Skeletal muscle satellite cell (primary cell): ENCODE data around the gene MAP2K1.
"Not testable (repeated sequence)": the region's sequence is repeated elsewhere in the genome, so short reads cannot be mapped to it uniquely, and the experiment has no call there.

Source experiments
- H3K27me3 ChIP-seq: 2 replicates; pipeline ENCODE4 v1.7.0; 2013; ENCODE audit warnings: low read length; ENCODE audit not compliant: control insufficient read depth, insufficient read depth
- H3K36me3 ChIP-seq: 2 replicates; pipeline ENCODE4 v1.7.0; 2013; ENCODE audit warnings: mild to moderate bottlenecking, control low read depth, low read length; ENCODE audit not compliant: insufficient read depth
- H3K4me1 ChIP-seq: 2 replicates; pipeline ENCODE4 v1.7.0; 2013; ENCODE audit warnings: low read length; ENCODE audit not compliant: control insufficient read depth, insufficient read depth
- H3K4me2 ChIP-seq: 2 replicates; pipeline ENCODE4 v1.7.0; 2013; ENCODE audit warnings: mild to moderate bottlenecking, low read length
- H3K4me3 ChIP-seq: 2 replicates; pipeline ENCODE4 v1.7.0; 2013; ENCODE audit warnings: low read length
- H3K9ac ChIP-seq: 2 replicates; pipeline ENCODE4 v1.7.0; 2013; ENCODE audit warnings: mild to moderate bottlenecking, low read depth, low read length, moderate library complexity
- H3K9me3 ChIP-seq: replicated peaks from 2 replicates; pipeline ENCODE4 v1.7.0; 2013; ENCODE audit warnings: mild to moderate bottlenecking, control low read depth, low read length

MAP2K1 gene

GRCh38 chr15:66462627-66463026, 75.9 kb downstream of the MAP2K1 start:
- Histone ChIP-seq H3K27me3 (no peaks in the 10 kb centered on the region), H3K4me3 (no peak overlapping the region), H3K36me3 (no peaks in the 10 kb centered on the region), H3K4me1 (peaks cover 13% of the 10 kb centered on the region), H3K4me2 (no peak overlapping the region), H3K9ac (no peak overlapping the region), H3K9me3 (no peaks in the 10 kb centered on the region)

- H3K9ac ChIP-seq, H3K9me3 ChIP-seq, H3K4me2 ChIP-seq, H3K36me3 ChIP-seq, H3K4me3 ChIP-seq, H3K27me3 ChIP-seq, H3K4me1 ChIP-seq: not testable (repeated sequence)
These were observed 78.6 kb downstream of the MAP2K1 start for GRCh38 chr15:66465294-66465693.

GRCh38 chr15:66467162-66468040, 80.7 kb downstream of the MAP2K1 start:
- H3K4me1 ChIP-seq, H3K9me3 ChIP-seq, H3K9ac ChIP-seq, H3K4me3 ChIP-seq, H3K4me2 ChIP-seq, H3K27me3 ChIP-seq: not testable (repeated sequence)
- peaks cover 10% of the 10 kb centered on the region for H3K36me3 ChIP-seq

DNA sequence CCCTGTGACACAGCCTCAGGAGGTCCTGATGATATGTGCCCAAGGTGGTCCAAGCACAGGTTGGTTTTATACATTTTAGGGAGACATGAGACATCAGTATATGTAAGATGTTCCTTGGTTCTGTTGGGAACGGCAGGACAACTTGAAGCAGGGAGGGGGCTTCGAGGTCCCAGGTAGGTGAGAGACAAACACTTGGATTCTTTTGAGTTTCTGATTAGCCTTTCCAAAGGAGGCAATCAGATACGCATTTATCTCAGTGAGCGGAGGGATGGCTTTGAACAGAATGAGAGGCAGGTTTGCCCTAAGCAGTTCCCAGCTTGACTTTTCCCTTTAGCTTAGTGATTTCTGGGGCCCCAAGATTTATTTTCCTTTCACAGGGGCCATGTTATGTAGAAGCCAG, 84.1 kb downstream of the MAP2K1 start:
- peaks cover 14% of the 10 kb centered on the region for H3K36me3 ChIP-seq
- not testable (repeated sequence) for H3K27me3 ChIP-seq, H3K9me3 ChIP-seq, H3K4me3 ChIP-seq, H3K9ac ChIP-seq, H3K4me2 ChIP-seq
- peaks cover 12% of the 10 kb centered on the region for H3K4me1 ChIP-seq

DNA sequence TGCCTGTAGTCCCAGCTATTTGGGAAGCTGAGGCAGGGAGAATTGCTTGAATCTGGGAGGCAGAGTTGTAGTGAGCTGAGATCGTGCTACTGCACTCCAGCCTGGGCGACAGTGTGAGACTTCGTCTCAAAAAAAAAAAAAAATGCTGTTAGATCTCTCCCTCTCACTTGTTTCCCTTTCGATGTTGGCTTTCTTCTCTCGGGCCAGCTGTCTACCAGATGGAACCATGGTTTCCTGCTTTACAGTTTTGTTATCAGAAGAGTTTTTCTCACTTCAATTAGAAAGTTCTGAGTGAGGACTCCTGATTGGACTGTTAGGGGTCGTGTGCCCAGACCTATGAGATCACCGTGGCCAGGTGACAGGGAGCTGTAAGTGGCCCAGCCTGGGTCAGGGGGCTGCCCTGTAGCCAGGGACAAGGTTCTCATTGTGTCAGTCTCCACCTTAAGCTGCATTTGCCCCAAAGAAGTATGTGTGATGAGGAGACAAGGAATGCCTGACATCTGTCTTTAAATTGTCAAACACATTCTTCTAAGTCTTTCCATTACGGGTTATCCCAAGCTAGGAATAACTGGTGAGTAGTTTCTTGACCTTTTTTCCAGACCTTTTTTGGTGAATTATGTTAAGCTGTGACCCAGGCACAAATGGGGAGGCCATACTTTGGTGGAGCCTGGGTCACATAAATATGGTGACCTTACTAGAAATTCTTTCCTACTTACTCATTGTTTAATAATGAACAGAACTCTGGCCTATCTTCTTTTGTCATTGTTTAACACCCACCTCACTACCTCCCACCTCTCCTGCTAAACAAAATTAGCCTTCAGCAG, 85.7 kb downstream of the MAP2K1 start:
- Histone ChIP-seq H3K9ac (no peak overlapping the region), H3K4me2 (no peak overlapping the region), H3K36me3 (peaks cover 14% of the 10 kb centered on the region), H3K9me3 (no peaks in the 10 kb centered on the region), H3K4me3 (no peak overlapping the region), H3K27me3 (no peaks in the 10 kb centered on the region), H3K4me1 (peaks cover 12% of the 10 kb centered on the region)

- no peak overlapping the region for H3K4me3 ChIP-seq
- H3K27me3 ChIP-seq, result no peaks in the 10 kb centered on the region
- H3K4me2 ChIP-seq, result no peak overlapping the region
- H3K36me3 ChIP-seq, result peaks cover 14% of the 10 kb centered on the region
- no peaks in the 10 kb centered on the region for H3K9me3 ChIP-seq
- H3K4me1 ChIP-seq, result peaks cover 12% of the 10 kb centered on the region
- H3K9ac ChIP-seq, result no peak overlapping the region
These were observed 87.4 kb downstream of the MAP2K1 start for GRCh38 chr15:66474135-66474534.

GRCh38 chr15:66474963-66475362, 88.3 kb downstream of the MAP2K1 start:
- Histone ChIP-seq H3K27me3 (no peaks in the 10 kb centered on the region), H3K9ac (no peak overlapping the region), H3K4me1 (peaks cover 12% of the 10 kb centered on the region), H3K36me3 (peaks cover 11% of the 10 kb centered on the region), H3K4me3 (no peak overlapping the region), H3K9me3 (no peaks in the 10 kb centered on the region), H3K4me2 (no peak overlapping the region)

DNA sequence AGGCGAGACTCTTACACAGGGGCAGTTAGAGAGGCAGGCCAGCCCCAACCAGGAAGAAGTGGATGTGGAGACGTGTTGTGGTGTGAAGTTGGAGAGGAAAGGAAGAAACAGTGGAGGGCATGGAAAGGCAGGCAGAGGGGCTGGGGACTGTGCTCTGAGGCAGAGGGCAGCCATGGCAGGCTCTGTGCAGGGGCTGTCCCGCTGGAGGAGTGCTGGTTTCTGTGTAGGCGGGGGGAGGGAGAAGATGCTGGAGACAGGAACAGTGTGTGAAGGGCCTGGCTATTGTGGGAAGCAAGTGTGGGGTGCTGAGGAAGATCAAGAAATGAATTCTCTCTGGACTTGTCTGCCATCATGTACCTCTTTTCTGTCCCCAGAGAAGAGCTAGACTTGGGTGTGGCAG, 89.8 kb downstream of the MAP2K1 start:
- no peak overlapping the region for H3K4me3 ChIP-seq
- H3K9ac ChIP-seq, result no peak overlapping the region
- no peaks in the 10 kb centered on the region for H3K9me3 ChIP-seq
- H3K27me3 ChIP-seq, result no peaks in the 10 kb centered on the region
- peaks cover 15% of the 10 kb centered on the region for H3K4me1 ChIP-seq
- no peak overlapping the region for H3K4me2 ChIP-seq
- peaks cover 5% of the 10 kb centered on the region for H3K36me3 ChIP-seq

DNA sequence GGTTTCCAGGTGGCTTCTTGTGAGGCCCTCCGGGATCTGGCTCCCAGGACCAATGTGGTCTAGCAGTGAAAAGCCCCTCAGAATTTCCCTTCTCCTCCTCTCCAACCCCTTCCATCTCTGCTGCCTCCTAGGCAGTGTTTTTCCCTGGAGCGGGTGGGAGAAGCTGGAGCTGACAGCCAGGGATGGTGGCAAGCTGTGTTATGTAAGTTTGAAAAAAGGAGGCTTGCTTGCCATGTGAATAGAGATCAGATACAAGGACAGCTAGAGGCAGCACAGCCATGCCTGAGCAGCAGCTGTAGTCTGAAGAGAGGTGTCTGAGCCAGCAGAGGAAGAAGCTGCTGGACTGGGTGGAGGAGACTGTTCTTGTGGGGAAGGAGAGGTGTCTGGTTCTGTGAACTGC, 90.3 kb downstream of the MAP2K1 start:
- Histone ChIP-seq H3K4me1 (peaks cover 14% of the 10 kb centered on the region), H3K9ac (no peak overlapping the region), H3K4me3 (no peak overlapping the region), H3K9me3 (no peaks in the 10 kb centered on the region), H3K27me3 (no peaks in the 10 kb centered on the region), H3K4me2 (no peak overlapping the region), H3K36me3 (peaks cover 10% of the 10 kb centered on the region)

- H3K9me3 ChIP-seq, result no peaks in the 10 kb centered on the region
- H3K36me3 ChIP-seq, result peaks cover 29% of the 10 kb centered on the region
- no peak overlapping the region for H3K9ac ChIP-seq
- no peak overlapping the region for H3K4me3 ChIP-seq
- no peaks in the 10 kb centered on the region for H3K27me3 ChIP-seq
- no peak overlapping the region for H3K4me2 ChIP-seq
- H3K4me1 ChIP-seq, result peaks cover 14% of the 10 kb centered on the region
These were observed 93.6 kb downstream of the MAP2K1 start for GRCh38 chr15:66480267-66480666.

DNA sequence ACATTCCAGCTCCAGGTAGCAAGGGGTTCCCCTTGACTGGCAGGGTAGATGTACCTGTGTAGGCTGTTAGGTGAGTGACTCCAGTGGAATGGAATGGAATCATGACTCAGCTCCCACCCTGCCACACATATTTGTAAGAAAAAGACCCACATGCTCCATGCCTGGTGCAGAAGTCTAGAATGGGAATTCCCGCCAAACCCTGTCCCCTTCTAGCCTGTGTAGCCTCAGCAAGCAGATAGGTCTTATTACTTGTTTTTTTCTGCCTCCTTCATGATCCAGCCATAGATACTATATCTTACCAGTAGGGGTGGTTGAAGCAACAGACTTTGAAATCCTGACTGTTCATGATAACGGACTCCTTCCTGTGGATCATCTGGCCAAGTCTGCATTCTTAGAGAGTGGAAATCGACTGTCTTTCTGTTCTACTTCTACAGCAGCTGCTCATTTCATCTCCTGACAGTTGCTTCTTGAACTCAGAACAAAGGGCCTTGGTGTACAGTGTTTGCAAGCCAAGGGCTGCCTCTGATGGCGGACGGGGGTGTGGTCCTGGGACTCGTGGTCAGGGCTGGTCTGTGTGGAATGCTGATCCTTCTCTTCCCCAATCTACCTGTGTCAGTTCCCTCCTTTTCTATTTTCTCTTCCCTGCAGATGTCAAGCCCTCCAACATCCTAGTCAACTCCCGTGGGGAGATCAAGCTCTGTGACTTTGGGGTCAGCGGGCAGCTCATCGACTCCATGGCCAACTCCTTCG, 94.6 kb downstream of the MAP2K1 start:
- H3K4me3 ChIP-seq, result no peak overlapping the region
- peaks cover 32% of the 10 kb centered on the region for H3K36me3 ChIP-seq
- H3K9me3 ChIP-seq, result no peaks in the 10 kb centered on the region
- no peak overlapping the region for H3K9ac ChIP-seq
- H3K4me2 ChIP-seq, result no peak overlapping the region
- peaks cover 14% of the 10 kb centered on the region for H3K4me1 ChIP-seq
- no peaks in the 10 kb centered on the region for H3K27me3 ChIP-seq
